Esophagus muscularis mucosa (tissue), 3 donors: ENCODE data around the gene CELF3.
"Not testable (repeated sequence)": the region's sequence is repeated elsewhere in the genome, so short reads cannot be mapped to it uniquely, and the experiment has no call there.

Experiments used
- POLR2A ChIP-seq: fragments of 450-650 bp; IDR thresholded peaks from one replicate; pipeline ENCODE4 v1.6.1; 2017; ENCODE audit warnings: antibody characterized with exemption, moderate library complexity, mild to moderate bottlenecking, low read depth
- POLR2AphosphoS5 ChIP-seq, 2 donors: sonication (generic); formaldehyde crosslinking; IDR thresholded peaks; one replicate each; pipeline ENCODE4 v1.6.1; 2017; ENCODE audit warnings: antibody characterized with exemption in 2 of 2
- TF ChIP-seq, protein P1 (sequence below), 3 experiments: fragments of 200-600 bp in 2 of 3; fragments of 450-650 bp in 1 of 3; sonication (generic) in 2 of 3; IDR thresholded peaks; one replicate each; pipeline ENCODE4 v1.5.1; 2017 to 2019; ENCODE audit warnings: antibody characterized with exemption in 3 of 3, mild to moderate bottlenecking in 2 of 3, moderate library complexity in 1 of 3

DNA sequence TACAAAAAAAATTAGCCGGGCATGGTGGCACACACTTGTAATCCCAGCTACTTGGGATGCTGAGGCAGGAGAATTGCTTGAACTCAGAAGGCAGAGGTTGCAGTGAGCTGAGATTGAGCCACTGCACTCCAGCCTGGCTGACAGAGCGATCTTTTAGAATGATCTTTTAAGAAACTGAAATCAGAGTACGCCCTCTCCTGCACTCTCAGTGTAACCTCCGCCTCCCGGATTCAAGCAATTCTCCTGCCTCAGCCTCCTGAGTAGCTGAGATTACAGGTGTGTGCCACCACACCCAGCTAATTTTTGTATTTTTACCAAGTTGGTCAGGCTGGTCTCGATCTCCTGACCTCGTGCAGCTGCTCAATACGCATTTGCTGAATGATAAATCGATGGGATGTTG, 17.4 kb upstream of the CELF3 start:
- TF ChIP-seq, protein P1, sequence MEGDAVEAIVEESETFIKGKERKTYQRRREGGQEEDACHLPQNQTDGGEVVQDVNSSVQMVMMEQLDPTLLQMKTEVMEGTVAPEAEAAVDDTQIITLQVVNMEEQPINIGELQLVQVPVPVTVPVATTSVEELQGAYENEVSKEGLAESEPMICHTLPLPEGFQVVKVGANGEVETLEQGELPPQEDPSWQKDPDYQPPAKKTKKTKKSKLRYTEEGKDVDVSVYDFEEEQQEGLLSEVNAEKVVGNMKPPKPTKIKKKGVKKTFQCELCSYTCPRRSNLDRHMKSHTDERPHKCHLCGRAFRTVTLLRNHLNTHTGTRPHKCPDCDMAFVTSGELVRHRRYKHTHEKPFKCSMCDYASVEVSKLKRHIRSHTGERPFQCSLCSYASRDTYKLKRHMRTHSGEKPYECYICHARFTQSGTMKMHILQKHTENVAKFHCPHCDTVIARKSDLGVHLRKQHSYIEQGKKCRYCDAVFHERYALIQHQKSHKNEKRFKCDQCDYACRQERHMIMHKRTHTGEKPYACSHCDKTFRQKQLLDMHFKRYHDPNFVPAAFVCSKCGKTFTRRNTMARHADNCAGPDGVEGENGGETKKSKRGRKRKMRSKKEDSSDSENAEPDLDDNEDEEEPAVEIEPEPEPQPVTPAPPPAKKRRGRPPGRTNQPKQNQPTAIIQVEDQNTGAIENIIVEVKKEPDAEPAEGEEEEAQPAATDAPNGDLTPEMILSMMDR (IDR thresholded peaks at IDR 0.05), result not testable (repeated sequence)
- TF ChIP-seq POLR2A; POLR2AphosphoS5 (IDR thresholded peaks at IDR 0.05): not testable (repeated sequence)
